OCI-LY3 (cell line): ENCODE measurements around the gene PACSIN2.

Experiments
- EZH2phosphoT487 ChIP-seq: fragments of 200-600 bp; shearing (Covaris generic); IDR thresholded peaks from 2 replicates; pipeline ENCODE4 v1.6.1; 2018; ENCODE audit warnings: antibody characterized with exemption, mixed run types, low read depth
- TF ChIP-seq, protein P1 (sequence below): fragments of 200-600, 300-600 bp; sonication (generic); IDR thresholded peaks from 2 replicates; pipeline ENCODE4 v1.5.1; 2014; ENCODE audit warnings: antibody characterized with exemption, low read length, low read depth

DNA sequence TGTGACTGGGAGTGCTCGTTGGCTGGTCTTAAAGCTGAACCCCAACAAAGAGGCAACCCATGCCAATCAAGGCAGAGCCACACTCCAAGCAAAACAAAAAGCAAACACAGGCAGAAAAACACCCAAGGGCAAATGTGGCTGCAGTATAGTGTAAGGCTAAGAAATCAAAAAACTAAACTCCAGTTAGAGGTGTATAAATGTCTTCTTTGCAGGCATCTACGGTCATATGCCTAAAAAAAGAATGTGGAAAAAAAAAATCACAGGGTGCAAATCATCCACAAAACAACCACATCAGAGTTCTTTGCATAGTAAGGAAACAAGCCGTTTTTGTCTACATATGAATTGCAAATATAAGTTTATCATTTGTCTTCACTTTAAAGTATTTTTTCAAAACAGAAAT is 185.6 kb downstream of the PACSIN2 start:
- TF ChIP-seq, protein P1, sequence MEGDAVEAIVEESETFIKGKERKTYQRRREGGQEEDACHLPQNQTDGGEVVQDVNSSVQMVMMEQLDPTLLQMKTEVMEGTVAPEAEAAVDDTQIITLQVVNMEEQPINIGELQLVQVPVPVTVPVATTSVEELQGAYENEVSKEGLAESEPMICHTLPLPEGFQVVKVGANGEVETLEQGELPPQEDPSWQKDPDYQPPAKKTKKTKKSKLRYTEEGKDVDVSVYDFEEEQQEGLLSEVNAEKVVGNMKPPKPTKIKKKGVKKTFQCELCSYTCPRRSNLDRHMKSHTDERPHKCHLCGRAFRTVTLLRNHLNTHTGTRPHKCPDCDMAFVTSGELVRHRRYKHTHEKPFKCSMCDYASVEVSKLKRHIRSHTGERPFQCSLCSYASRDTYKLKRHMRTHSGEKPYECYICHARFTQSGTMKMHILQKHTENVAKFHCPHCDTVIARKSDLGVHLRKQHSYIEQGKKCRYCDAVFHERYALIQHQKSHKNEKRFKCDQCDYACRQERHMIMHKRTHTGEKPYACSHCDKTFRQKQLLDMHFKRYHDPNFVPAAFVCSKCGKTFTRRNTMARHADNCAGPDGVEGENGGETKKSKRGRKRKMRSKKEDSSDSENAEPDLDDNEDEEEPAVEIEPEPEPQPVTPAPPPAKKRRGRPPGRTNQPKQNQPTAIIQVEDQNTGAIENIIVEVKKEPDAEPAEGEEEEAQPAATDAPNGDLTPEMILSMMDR = no peak
- no peak for TF ChIP-seq EZH2phosphoT487
